Transverse colon (tissue), 4 donors: ENCODE data around the gene NATD1. TPM values are rescaled to one million over a fixed set of nuclear protein-coding genes. Genes with fewer than 3 reads are reported as not detected.

Source experiments
- DNase-seq: peaks from one replicate; pipeline ENCODE4 v3.0.0-alpha.2; 2019
- H3K27ac ChIP-seq, 4 donors: fragments of 200-600 bp; sonication (generic); 2 replicates each; pipeline ENCODE4 v1.5.1; 2016 to 2018; ENCODE audit warnings: inconsistent platforms in 4 of 4
- H3K27me3 ChIP-seq: fragments of 200-600 bp; sonication (generic); 2 replicates; pipeline ENCODE4 v1.5.1; 2017; ENCODE audit warnings: inconsistent platforms
- H3K36me3 ChIP-seq, 4 donors: fragments of 200-600 bp; sonication (generic); 2 replicates each; pipeline ENCODE4 v1.5.1; 2017 to 2019; ENCODE audit warnings: inconsistent platforms in 4 of 4
- H3K4me1 ChIP-seq, 4 donors: fragments of 200-600 bp; sonication (generic); 2 replicates each; pipeline ENCODE4 v1.5.1; 2017 to 2020; ENCODE audit warnings: inconsistent platforms in 4 of 4
- H3K4me3 ChIP-seq, 4 donors: fragments of 200-600 bp; sonication (generic); 1 replicate in 1 of 4; 2 replicates in 3 of 4; pipeline versions ENCODE4 v1.5.1 to v1.6.1; 2017 to 2019; ENCODE audit warnings: inconsistent platforms in 4 of 4
- H3K9me3 ChIP-seq, 2 donors: fragments of 200-600 bp; sonication (generic); 2 replicates each; pipeline ENCODE4 v1.5.1; 2017 to 2019; ENCODE audit warnings: inconsistent platforms in 2 of 2
- CTCF ChIP-seq, 5 experiments: fragments of 200-600 bp in 3 of 5; fragments of 450-650 bp in 2 of 5; sonication (generic) in 3 of 5; IDR thresholded peaks; 1 replicate in 2 of 5; 2 replicates in 3 of 5; pipeline ENCODE4 v1.5.1; 2016 to 2017; ENCODE audit warnings: antibody characterized with exemption in 5 of 5, inconsistent platforms in 3 of 5, mild to moderate bottlenecking in 2 of 5, moderate library complexity in 1 of 5
- EP300 ChIP-seq: sonication (generic); formaldehyde crosslinking; IDR thresholded peaks from one replicate; pipeline ENCODE4 v1.6.1; 2017; ENCODE audit warnings: antibody characterized with exemption, low read depth
- POLR2A ChIP-seq: fragments of 450-650 bp; IDR thresholded peaks from one replicate; pipeline ENCODE4 v1.6.1; 2016; ENCODE audit warnings: antibody characterized with exemption, mild to moderate bottlenecking, moderate library complexity
- POLR2AphosphoS5 ChIP-seq, 3 donors: sonication (generic); formaldehyde crosslinking; IDR thresholded peaks; one replicate each; pipeline ENCODE4 v1.6.1; 2016; ENCODE audit warnings: antibody characterized with exemption in 3 of 3
- WGBS, 2 donors: methylation state at CpG; one replicate each; pipeline ENCODE4 v1.1.5; 2018; ENCODE audit warnings: low coverage in 1 of 2; 5-methylcytosine and 5-hydroxymethylcytosine counted together
- in situ Hi-C, 4 donors: fragments of 200-750 bp; cut with MboI; loops; one replicate each; pipeline versions ENCODE4 v1.15.0 to v1.15.1; 2017; ENCODE audit warnings: low sequenced_read_pairs in 3 of 4, low pct_ligation_motif_present in 1 of 4, low pct_unique_long_range_greater_than_20kb in 1 of 4
- intact Hi-C: fragments of 100-400 bp; cut with DNase I; formaldehyde crosslinking; loops from one replicate; pipeline ENCODE4 v1.15.1; 2023; ENCODE audit warnings: low total_unique reads
- total RNA-seq, 4 donors: library from RNA; depleted of rRNA; stranded (reverse); fragments of >200 nt; gene quantifications; one replicate each; pipeline ENCODE4 v1.1.0, GENCODE V29; 2016

NATD1 gene
- total RNA-seq, 4 donors from 2014 or later = 1.4 to 7.9 (median 5.0) TPM

- Histone ChIP-seq H3K9me3 (no peaks in the 10 kb centered on the region), H3K4me1 (peaks cover 6 to 13% (median 12%) of the 10 kb centered on the region in 4 donors), H3K4me3 (no peak overlapping the region), H3K27me3 (no peaks in the 10 kb centered on the region), H3K36me3 (no peaks in the 10 kb centered on the region), H3K27ac (no peak overlapping the region)
- DNase-seq = no peak
- WGBS, 2 donors = 81 to 92% methylated on average over 3 to 10 of the region's 10 CpGs
- in situ Hi-C loops (loop anchor here in 3 of 4 donors (10.0 to 25.0 kb wide), 2 partner anchors 57 to 241 kb away; partner anchors contain the start of gene TMEM11 (in 2 of the 3)), intact Hi-C loops (no loop called here)
- TF ChIP-seq CTCF (IDR thresholded peaks at IDR 0.05) (no peak), EP300 (no peak), POLR2AphosphoS5 (IDR thresholded peaks at IDR 0.05) (no peak), POLR2A (no peak)
Measured at GRCh38 chr17:21271454-21272183, 18.4 kb upstream of the NATD1 start.

GRCh38 chr17:21269394-21269793 is 16.2 kb upstream of the NATD1 start:
- WGBS, 2 donors = 48 to 49% methylated on average over 7 to 8 of the region's 8 CpGs

GRCh38 chr17:21268596-21269188 is 15.5 kb upstream of the NATD1 start:
- WGBS, 2 donors = 90% methylated on average over 7 of the region's 7 CpGs; no CpG with 5 or more reads in 1 of the 2 donors
- no peak for DNase-seq
- Histone ChIP-seq H3K27me3 (no peaks in the 10 kb centered on the region), H3K4me1 (no peaks in the 10 kb centered on the region), H3K9me3 (no peaks in the 10 kb centered on the region), H3K36me3 (no peaks in the 10 kb centered on the region), H3K4me3 (no peak overlapping the region), H3K27ac (no peak overlapping the region)
- TF ChIP-seq EP300 (no peak), POLR2A (no peak), POLR2AphosphoS5 (IDR thresholded peaks at IDR 0.05) (no peak), CTCF (IDR thresholded peaks at IDR 0.05) (no peak)
- intact Hi-C loops = no loop called here
- in situ Hi-C loops = loop anchor here in 2 of 4 donors (10.0 to 25.0 kb wide), 2 partner anchors 144 to 244 kb away; partner anchors contain the start of gene DHRS7B (in 1 of the 2)

More at GRCh38 chr17:21269394-21269793, 16.2 kb upstream of the NATD1 start:
- Histone ChIP-seq H3K36me3 (no peaks in the 10 kb centered on the region), H3K27ac (no peak overlapping the region), H3K4me1 (no peaks in the 10 kb centered on the region), H3K27me3 (no peaks in the 10 kb centered on the region), H3K4me3 (no peak overlapping the region), H3K9me3 (no peaks in the 10 kb centered on the region)
- TF ChIP-seq POLR2AphosphoS5 (IDR thresholded peaks at IDR 0.05) = no peak
- no peak for TF ChIP-seq EP300
- TF ChIP-seq POLR2A = no peak
- TF ChIP-seq CTCF (IDR thresholded peaks at IDR 0.05) = no peak
- in situ Hi-C loops = loop anchor here in 2 of 4 donors (10.0 to 25.0 kb wide), 2 partner anchors 145 to 243 kb away; partner anchors contain the start of gene DHRS7B (in 1 of the 2)
- no peak for DNase-seq
- intact Hi-C loops = no loop called here

GRCh38 chr17:21263376-21263775 is 10.2 kb upstream of the NATD1 start:
- Histone ChIP-seq H3K27ac (no peak overlapping the region), H3K4me3 (no peak overlapping the region), H3K27me3 (no peaks in the 10 kb centered on the region), H3K36me3 (no peaks in the 10 kb centered on the region), H3K4me1 (no peaks in the 10 kb centered on the region), H3K9me3 (no peaks in the 10 kb centered on the region)
- no peak for TF ChIP-seq CTCF (IDR thresholded peaks at IDR 0.05)
- no peak for DNase-seq
- in situ Hi-C loops (loop anchor here in 2 of 4 donors (10.0 to 25.0 kb wide), 2 partner anchors 139 to 249 kb away; partner anchors contain the start of gene DHRS7B (in 1 of the 2)), intact Hi-C loops (no loop called here)
- 45 to 63% methylated on average over 3 to 6 of the region's 6 CpGs for WGBS, 2 donors
